Small intestine (tissue), 7 donors: ENCODE data around the gene UEVLD. TPM values are rescaled to one million over a fixed set of nuclear protein-coding genes. Genes with fewer than 3 reads are reported as not detected.

Source experiments
- DNase-seq, 2 donors: peaks; one replicate each; pipeline versions ENCODE4 v3.0.0 to v3.0.0-alpha.2; 2013
- FAIRE-seq: peaks from 2 replicates; lab custom pipeline; 2012; peaks lifted over from hg19 to GRCh38; lab: Jason Lieb, UNC
- H3K27ac ChIP-seq, 3 donors: one replicate each; pipeline ENCODE4 v1.5.1; 2013; ENCODE audit warnings: low read length in 2 of 3, mild to moderate bottlenecking in 2 of 3, control low read depth in 1 of 3, inconsistent platforms in 1 of 3, low read depth in 1 of 3, moderate library complexity in 1 of 3
- H3K27me3 ChIP-seq, 3 donors: one replicate each; pipeline ENCODE4 v1.6.1; 2013; ENCODE audit warnings: low read length in 3 of 3, inconsistent platforms in 1 of 3; ENCODE audit not compliant: control insufficient read depth in 3 of 3, insufficient read depth in 3 of 3
- H3K36me3 ChIP-seq, 3 donors: one replicate each; pipeline ENCODE4 v1.6.1; 2013; ENCODE audit warnings: low read length in 3 of 3, inconsistent platforms in 1 of 3, low read depth in 1 of 3, mild to moderate bottlenecking in 1 of 3, moderate library complexity in 1 of 3; ENCODE audit not compliant: control insufficient read depth in 3 of 3, insufficient read depth in 2 of 3
- H3K4me1 ChIP-seq, 3 donors: one replicate each; pipeline ENCODE4 v1.6.1; 2013; ENCODE audit warnings: low read length in 2 of 3, inconsistent platforms in 1 of 3, low read depth in 1 of 3, mild to moderate bottlenecking in 1 of 3, moderate library complexity in 1 of 3; ENCODE audit not compliant: control insufficient read depth in 3 of 3, insufficient read depth in 2 of 3
- H3K4me3 ChIP-seq, 3 donors: one replicate each; pipeline ENCODE4 v1.5.1; 2013; ENCODE audit warnings: low read length in 3 of 3, control low read depth in 1 of 3, inconsistent platforms in 1 of 3, low read depth in 1 of 3, mild to moderate bottlenecking in 1 of 3, moderate library complexity in 1 of 3
- H3K9me3 ChIP-seq, 2 donors: one replicate each; pipeline ENCODE4 v1.6.1; 2013; ENCODE audit warnings: low read depth in 1 of 2, low read length in 1 of 2; ENCODE audit not compliant: control insufficient read depth in 2 of 2, insufficient read depth in 1 of 2
- WGBS, 3 donors: extraction: QIAGEN DNeasy Blood & Tissue Kit; methylation state at CpG; one replicate each; pipeline ENCODE4 v1.1.7; 2013; 5-methylcytosine and 5-hydroxymethylcytosine counted together
- polyA plus RNA-seq, 4 donors: library from polyadenylated mRNA; stranded (reverse) in 3 of 4; unstranded in 1 of 4; fragments of 200-250 nt in 3 of 4; fragments of 120-200 nt in 1 of 4; gene quantifications; one replicate each; pipeline versions ENCODE4 v1.2.1 to v1.2.3, GENCODE V29; 2013
- donor health status: healthy with polysubstance abuse.
- donor health status: control.
- donor health status: control.
- donor health status: Bipolar disorder and iron deficiency.
- donor health status: healthy.

Gene UEVLD
- polyA plus RNA-seq, 4 donors, result 9.2 to 18.3 (median 11.4) TPM

- H3K27ac ChIP-seq, result no peak overlapping the region
- FAIRE-seq (no peak), DNase-seq (no peak)
- 88 to 95% (median 94%) methylated on average over 3 of the region's 3 CpGs for WGBS, 3 donors
- peaks cover 1 to 36% (median 2%) of the 10 kb centered on the region in 3 donors for H3K36me3 ChIP-seq
- no peaks in the 10 kb centered on the region for H3K9me3 ChIP-seq
- H3K27me3 ChIP-seq, result no peaks in the 10 kb centered on the region
- H3K4me1 ChIP-seq, result no peaks in the 10 kb centered on the region
- H3K4me3 ChIP-seq, result no peak overlapping the region
These were observed 21.5 kb downstream of the UEVLD start for GRCh38 chr11:18567081-18567480.

GRCh38 chr11:18566406-18566805 is 22.1 kb downstream of the UEVLD start:
- Histone ChIP-seq H3K4me1 (no peaks in the 10 kb centered on the region), H3K27ac (no peak overlapping the region), H3K27me3 (no peaks in the 10 kb centered on the region), H3K9me3 (no peaks in the 10 kb centered on the region), H3K36me3 (peaks cover 3 to 34% (median 3%) of the 10 kb centered on the region in 3 donors), H3K4me3 (no peak overlapping the region)
- no peak for FAIRE-seq
- DNase-seq, result no peak

- H3K36me3 ChIP-seq, result peaks cover 3 to 33% (median 8%) of the 10 kb centered on the region in 3 donors
These were observed 24.4 kb downstream of the UEVLD start for GRCh38 chr11:18564149-18564548.

GRCh38 chr11:18563090-18563730 is 25.3 kb downstream of the UEVLD start:
- Histone ChIP-seq H3K27ac (no peak overlapping the region), H3K36me3 (peaks cover 3 to 33% (median 8%) of the 10 kb centered on the region in 3 donors), H3K4me3 (no peak overlapping the region), H3K9me3 (no peaks in the 10 kb centered on the region), H3K4me1 (no peaks in the 10 kb centered on the region), H3K27me3 (no peaks in the 10 kb centered on the region)
- FAIRE-seq (no peak), DNase-seq (no peak)
- WGBS, 3 donors, result 84 to 91% (median 86%) methylated on average over 2 of the region's 2 CpGs

More at GRCh38 chr11:18564149-18564548, 24.4 kb downstream of the UEVLD start:
- no peak overlapping the region for H3K4me3 ChIP-seq
- H3K4me1 ChIP-seq, result no peaks in the 10 kb centered on the region
- no peak for DNase-seq
- H3K9me3 ChIP-seq, result no peaks in the 10 kb centered on the region
- no peak overlapping the region for H3K27ac ChIP-seq
- no peak for FAIRE-seq
- H3K27me3 ChIP-seq, result no peaks in the 10 kb centered on the region

- Histone ChIP-seq H3K4me1 (no peaks in the 10 kb centered on the region), H3K36me3 (peaks cover 6 to 28% (median 8%) of the 10 kb centered on the region in 3 donors), H3K4me3 (no peak overlapping the region), H3K9me3 (no peaks in the 10 kb centered on the region), H3K27ac (no peak overlapping the region), H3K27me3 (no peaks in the 10 kb centered on the region)
- 20 to 65% (median 40%) methylated on average over 2 of the region's 2 CpGs for WGBS, 3 donors
- FAIRE-seq, result no peak
- DNase-seq, result peak; percentile 8 to 43
These were observed 40.5 kb downstream of the UEVLD start for GRCh38 chr11:18548001-18548400.

- no peak overlapping the region for H3K4me3 ChIP-seq
- no peak overlapping the region for H3K27ac ChIP-seq
- H3K9me3 ChIP-seq, result no peaks in the 10 kb centered on the region
- peaks cover 6 to 20% (median 7%) of the 10 kb centered on the region in 3 donors for H3K36me3 ChIP-seq
- FAIRE-seq (no peak), DNase-seq (peak; percentile 52 to 63)
- no peaks in the 10 kb centered on the region for H3K27me3 ChIP-seq
- H3K4me1 ChIP-seq, result no peaks in the 10 kb centered on the region
- WGBS, 3 donors, result 90 to 94% (median 91%) methylated on average over 1 of the region's 1 CpG
These were observed 48.1 kb downstream of the UEVLD start for GRCh38 chr11:18540207-18541009.

GRCh38 chr11:18536209-18536608 is 52.3 kb downstream of the UEVLD start:
- 65 to 68% (median 67%) methylated on average over 1 of the region's 1 CpG for WGBS, 3 donors
- Histone ChIP-seq H3K9me3 (no peaks in the 10 kb centered on the region), H3K36me3 (peaks cover 0 to 16% (median 2%) of the 10 kb centered on the region in 3 donors), H3K4me1 (no peaks in the 10 kb centered on the region), H3K4me3 (no peak overlapping the region), H3K27me3 (no peaks in the 10 kb centered on the region), H3K27ac (no peak overlapping the region)
- FAIRE-seq, result no peak
- no peak for DNase-seq

GRCh38 chr11:18534245-18534644 is 54.3 kb downstream of the UEVLD start:
- FAIRE-seq, result no peak
- no peaks in the 10 kb centered on the region for H3K9me3 ChIP-seq
- H3K4me1 ChIP-seq, result no peaks in the 10 kb centered on the region
- no peak overlapping the region for H3K4me3 ChIP-seq
- no peak overlapping the region for H3K27ac ChIP-seq
- H3K27me3 ChIP-seq, result no peaks in the 10 kb centered on the region
- peaks cover 0 to 16% (median 2%) of the 10 kb centered on the region in 3 donors for H3K36me3 ChIP-seq
- WGBS, 3 donors, result 73 to 85% (median 84%) methylated on average over 1 of the region's 1 CpG
- no peak for DNase-seq
